ENCODE results near the gene MBOAT2.

MBOAT2 gene

DNA sequence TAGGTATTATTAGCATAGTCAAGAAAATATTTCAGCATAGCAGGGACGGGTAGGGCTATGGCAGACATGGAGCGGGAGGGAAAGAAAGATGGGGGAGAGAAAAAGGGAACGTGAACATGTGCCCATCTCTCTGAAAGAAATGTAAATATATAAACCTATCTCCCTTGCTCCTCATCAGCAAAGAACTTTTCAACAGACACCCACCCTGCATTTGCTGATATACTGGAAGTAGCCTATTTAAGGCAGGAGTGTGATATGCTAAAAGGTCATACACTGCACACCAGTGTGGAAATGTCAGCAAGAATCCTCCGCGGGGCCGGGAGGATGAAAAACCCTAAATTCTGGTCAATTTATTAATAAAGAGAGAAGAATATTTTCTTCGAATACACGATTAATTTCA lies 1.7 kb downstream of the MBOAT2 start:
- no peak overlapping the region for H3K27ac ChIP-seq (ENCODE audit: low read depth, low read length)
- no peak overlapping the region for H3K9ac ChIP-seq (ENCODE audit: low read length)
- peaks cover 19% of the 10 kb centered on the region for H3K4me1 ChIP-seq (ENCODE audit: control insufficient read depth, insufficient read depth, low read length)
- H3K27me3 ChIP-seq (ENCODE audit: control insufficient read depth, insufficient read depth, low read length), result peaks cover 16% of the 10 kb centered on the region
- peak overlapping the region; percentile 94 for H3K4me3 ChIP-seq (ENCODE audit: low read depth, low read length)
- no peaks in the 10 kb centered on the region for H3K36me3 ChIP-seq (ENCODE audit: control insufficient read depth, insufficient read depth, low read length)
- no peaks in the 10 kb centered on the region for H3K9me3 ChIP-seq (ENCODE audit: control insufficient read depth, insufficient read depth, low read depth, low read length)

DNA sequence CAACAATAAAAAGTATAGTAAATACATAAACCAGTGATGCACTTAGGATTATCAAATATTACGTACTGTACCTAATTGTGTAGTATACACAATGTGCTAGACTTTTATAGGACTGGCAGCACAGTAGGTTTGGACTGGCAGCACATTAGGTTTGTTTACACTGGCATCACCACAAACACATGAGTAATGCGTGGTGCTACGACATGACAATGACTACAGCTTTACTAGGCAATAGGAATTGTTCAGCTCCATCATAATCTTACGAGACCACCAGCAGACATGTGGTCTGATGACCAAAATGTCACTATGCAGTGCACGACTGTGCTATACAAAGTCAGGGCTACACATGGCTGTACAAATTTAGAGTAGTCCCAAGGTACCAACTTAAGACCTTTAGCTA lies 2.3 kb downstream of the MBOAT2 start:
- Histone ChIP-seq H3K4me1 (ENCODE audit: control insufficient read depth, insufficient read depth, low read length) (peaks cover 25% of the 10 kb centered on the region), H3K4me3 (ENCODE audit: low read depth, low read length) (no peak overlapping the region), H3K9ac (ENCODE audit: low read length) (no peak overlapping the region), H3K27ac (ENCODE audit: low read depth, low read length) (no peak overlapping the region), H3K27me3 (ENCODE audit: control insufficient read depth, insufficient read depth, low read length) (peaks cover 16% of the 10 kb centered on the region), H3K9me3 (ENCODE audit: control insufficient read depth, insufficient read depth, low read depth, low read length) (no peaks in the 10 kb centered on the region), H3K36me3 (ENCODE audit: control insufficient read depth, insufficient read depth, low read length) (no peaks in the 10 kb centered on the region)

DNA sequence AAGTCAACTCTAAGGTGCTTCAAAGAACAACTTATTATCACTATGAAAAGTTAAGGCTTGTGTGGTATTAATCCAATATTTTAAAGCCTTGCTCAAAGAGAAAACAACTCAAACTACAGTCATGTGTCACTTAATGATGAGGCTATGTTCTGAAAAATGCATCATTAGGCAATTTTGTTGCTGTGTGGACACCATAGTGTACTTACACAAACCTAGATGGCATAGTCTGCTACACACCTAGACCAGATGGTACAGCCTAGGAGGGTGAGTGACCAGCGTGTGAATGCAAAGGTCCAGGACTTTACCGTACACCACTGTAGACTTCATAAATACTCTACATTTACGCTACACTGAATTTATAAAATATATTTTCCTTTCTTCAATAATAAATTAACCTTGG lies 3.0 kb downstream of the MBOAT2 start:
- Histone ChIP-seq H3K4me3 (ENCODE audit: low read depth, low read length) (no peak overlapping the region), H3K9ac (ENCODE audit: low read length) (no peak overlapping the region), H3K4me1 (ENCODE audit: control insufficient read depth, insufficient read depth, low read length) (peaks cover 27% of the 10 kb centered on the region), H3K36me3 (ENCODE audit: control insufficient read depth, insufficient read depth, low read length) (no peaks in the 10 kb centered on the region), H3K27ac (ENCODE audit: low read depth, low read length) (no peak overlapping the region), H3K27me3 (ENCODE audit: control insufficient read depth, insufficient read depth, low read length) (peaks cover 16% of the 10 kb centered on the region), H3K9me3 (ENCODE audit: control insufficient read depth, insufficient read depth, low read depth, low read length) (no peaks in the 10 kb centered on the region)

DNA sequence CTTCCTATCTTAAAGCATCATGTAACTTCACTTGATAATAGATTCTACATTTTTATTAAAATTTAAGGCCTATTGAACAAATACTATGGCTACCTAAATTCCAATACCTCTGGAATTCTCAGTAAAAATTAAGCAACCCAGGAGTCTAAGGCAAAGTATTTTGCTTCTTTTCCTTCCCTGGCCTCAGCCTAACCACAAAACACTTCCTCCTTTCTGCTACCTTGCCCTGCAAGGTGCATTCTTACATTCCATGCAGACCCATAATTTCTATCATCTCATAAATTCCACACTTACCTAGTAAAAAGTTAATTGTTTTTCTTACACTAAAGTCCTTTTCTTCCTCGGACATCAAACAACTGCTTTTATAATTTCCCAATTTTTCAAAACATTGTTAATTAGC lies 3.7 kb downstream of the MBOAT2 start:
- no peak overlapping the region for H3K9ac ChIP-seq (ENCODE audit: low read length)
- peaks cover 16% of the 10 kb centered on the region for H3K27me3 ChIP-seq (ENCODE audit: control insufficient read depth, insufficient read depth, low read length)
- peaks cover 27% of the 10 kb centered on the region for H3K4me1 ChIP-seq (ENCODE audit: control insufficient read depth, insufficient read depth, low read length)
- H3K4me3 ChIP-seq (ENCODE audit: low read depth, low read length), result no peak overlapping the region
- no peaks in the 10 kb centered on the region for H3K36me3 ChIP-seq (ENCODE audit: control insufficient read depth, insufficient read depth, low read length)
- H3K9me3 ChIP-seq (ENCODE audit: control insufficient read depth, insufficient read depth, low read depth, low read length), result no peaks in the 10 kb centered on the region
- no peak overlapping the region for H3K27ac ChIP-seq (ENCODE audit: low read depth, low read length)

DNA sequence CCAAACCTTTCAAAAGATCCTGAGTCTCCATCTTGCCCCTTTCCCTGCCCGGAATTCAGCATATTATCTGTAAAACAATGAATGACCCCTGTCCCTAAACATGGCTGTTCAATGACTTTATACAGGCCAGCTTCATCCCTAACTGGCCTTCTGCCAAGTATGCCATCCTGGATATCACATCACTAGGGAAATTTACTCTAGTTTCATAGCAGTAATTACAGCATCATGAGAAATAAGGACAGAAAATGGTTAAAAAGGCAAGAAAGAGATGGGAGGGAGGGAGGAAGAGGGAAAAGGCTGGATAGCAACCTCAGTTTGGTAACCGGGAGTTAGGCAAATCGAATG lies 4.4 kb downstream of the MBOAT2 start:
- Histone ChIP-seq H3K27ac (ENCODE audit: low read depth, low read length) (no peak overlapping the region), H3K36me3 (ENCODE audit: control insufficient read depth, insufficient read depth, low read length) (no peaks in the 10 kb centered on the region), H3K4me3 (ENCODE audit: low read depth, low read length) (no peak overlapping the region), H3K9ac (ENCODE audit: low read length) (no peak overlapping the region), H3K27me3 (ENCODE audit: control insufficient read depth, insufficient read depth, low read length) (peaks cover 16% of the 10 kb centered on the region), H3K4me1 (ENCODE audit: control insufficient read depth, insufficient read depth, low read length) (peaks cover 24% of the 10 kb centered on the region), H3K9me3 (ENCODE audit: control insufficient read depth, insufficient read depth, low read depth, low read length) (no peaks in the 10 kb centered on the region)

DNA sequence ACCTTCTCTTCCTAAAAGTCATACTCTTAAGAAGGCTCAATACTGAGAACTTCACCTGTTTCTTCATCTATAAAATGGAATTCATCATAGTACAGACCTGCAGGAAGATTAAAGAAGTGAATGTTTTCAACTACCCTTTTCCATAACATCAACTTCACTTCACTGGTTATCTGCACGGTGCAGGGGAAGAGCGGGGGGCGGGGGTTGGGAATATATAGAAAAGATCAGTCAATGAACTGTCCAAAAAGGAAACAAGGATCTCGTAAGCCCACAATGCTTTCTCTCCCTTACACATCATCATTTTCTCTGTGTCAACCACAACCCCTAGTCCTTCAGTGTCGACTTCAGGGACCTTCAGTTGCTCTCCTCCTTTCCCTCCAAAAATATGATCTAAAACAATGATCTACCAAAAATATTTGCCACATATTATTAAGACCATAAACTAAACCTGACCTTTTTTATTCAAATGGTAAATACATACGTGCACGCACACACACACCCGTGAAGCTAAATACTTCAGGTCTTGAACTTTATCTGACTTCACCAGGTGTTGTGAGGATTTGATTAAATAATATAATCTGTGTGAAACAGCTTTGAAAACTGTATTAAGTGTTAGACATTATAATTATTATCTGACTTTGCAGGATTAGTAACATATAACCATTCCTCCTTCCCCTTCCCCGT lies 4.9 kb downstream of the MBOAT2 start:
- Histone ChIP-seq H3K4me1 (ENCODE audit: control insufficient read depth, insufficient read depth, low read length) (peaks cover 24% of the 10 kb centered on the region), H3K9ac (ENCODE audit: low read length) (no peak overlapping the region), H3K4me3 (ENCODE audit: low read depth, low read length) (no peak overlapping the region), H3K27ac (ENCODE audit: low read depth, low read length) (no peak overlapping the region), H3K27me3 (ENCODE audit: control insufficient read depth, insufficient read depth, low read length) (peaks cover 16% of the 10 kb centered on the region), H3K9me3 (ENCODE audit: control insufficient read depth, insufficient read depth, low read depth, low read length) (no peaks in the 10 kb centered on the region), H3K36me3 (ENCODE audit: control insufficient read depth, insufficient read depth, low read length) (no peaks in the 10 kb centered on the region)

DNA sequence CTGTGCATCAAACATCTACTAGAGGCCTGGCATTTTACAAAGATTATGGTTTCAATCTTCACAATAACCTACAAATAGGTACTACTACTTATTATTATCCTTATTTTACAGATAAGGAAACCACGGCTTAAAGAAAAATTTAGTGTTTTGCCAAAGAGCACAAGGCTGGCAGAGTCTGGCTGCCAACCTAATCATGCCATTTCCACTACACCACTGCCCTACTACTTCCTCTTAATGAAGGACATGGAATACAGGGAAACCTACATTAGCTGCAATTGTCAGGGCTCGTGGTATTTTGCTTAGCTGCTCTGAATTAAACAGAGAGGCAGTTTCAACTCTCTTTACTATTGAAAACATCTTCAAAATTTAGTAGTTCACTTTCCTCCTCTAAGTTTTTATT lies 5.9 kb downstream of the MBOAT2 start:
- Histone ChIP-seq H3K9me3 (ENCODE audit: control insufficient read depth, insufficient read depth, low read depth, low read length) (no peaks in the 10 kb centered on the region), H3K4me3 (ENCODE audit: low read depth, low read length) (no peak overlapping the region), H3K36me3 (ENCODE audit: control insufficient read depth, insufficient read depth, low read length) (no peaks in the 10 kb centered on the region), H3K4me1 (ENCODE audit: control insufficient read depth, insufficient read depth, low read length) (peaks cover 24% of the 10 kb centered on the region), H3K27me3 (ENCODE audit: control insufficient read depth, insufficient read depth, low read length) (peaks cover 16% of the 10 kb centered on the region), H3K9ac (ENCODE audit: low read length) (no peak overlapping the region), H3K27ac (ENCODE audit: low read depth, low read length) (no peak overlapping the region)

DNA sequence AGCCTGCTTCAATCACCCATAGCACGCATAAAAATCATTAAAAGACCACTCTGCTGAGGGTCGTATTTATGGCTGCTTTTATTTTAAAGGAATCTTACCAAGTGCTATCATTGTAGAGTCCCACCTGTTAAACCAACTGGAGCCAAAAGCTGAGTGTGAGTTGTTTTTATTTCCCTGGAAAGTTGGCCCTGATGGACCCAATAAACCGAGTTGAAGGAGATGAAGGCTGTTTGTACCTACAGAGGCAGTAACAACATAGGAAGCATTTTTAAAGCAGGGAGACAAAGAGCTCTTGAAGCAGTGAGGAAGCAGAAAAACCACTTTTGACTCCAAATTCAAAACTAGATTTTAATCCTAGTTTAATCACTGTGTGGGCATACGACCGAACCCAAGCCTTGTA lies 6.4 kb downstream of the MBOAT2 start:
- Histone ChIP-seq H3K9me3 (ENCODE audit: control insufficient read depth, insufficient read depth, low read depth, low read length) (no peaks in the 10 kb centered on the region), H3K27me3 (ENCODE audit: control insufficient read depth, insufficient read depth, low read length) (peaks cover 13% of the 10 kb centered on the region), H3K27ac (ENCODE audit: low read depth, low read length) (no peak overlapping the region), H3K4me1 (ENCODE audit: control insufficient read depth, insufficient read depth, low read length) (peaks cover 21% of the 10 kb centered on the region), H3K4me3 (ENCODE audit: low read depth, low read length) (no peak overlapping the region), H3K36me3 (ENCODE audit: control insufficient read depth, insufficient read depth, low read length) (no peaks in the 10 kb centered on the region), H3K9ac (ENCODE audit: low read length) (no peak overlapping the region)

DNA sequence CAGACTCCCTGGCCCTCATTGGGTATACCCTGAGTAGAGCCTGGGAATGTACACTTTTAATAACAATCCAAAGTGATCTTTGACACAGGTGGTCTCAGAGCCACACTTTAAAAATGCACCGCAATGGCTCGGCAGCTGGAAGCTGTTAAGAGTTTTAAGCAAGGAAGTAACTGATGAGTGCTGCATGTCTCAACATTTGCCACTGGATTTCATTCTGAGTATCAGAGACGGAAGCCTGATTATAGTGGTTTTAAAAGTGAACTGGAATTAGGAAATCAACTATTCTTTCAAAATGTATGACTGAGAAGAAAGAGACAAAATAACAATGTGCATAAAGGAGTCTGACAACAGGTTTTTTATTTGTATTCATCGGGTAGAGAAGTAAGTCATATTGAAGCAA lies 7.5 kb downstream of the MBOAT2 start:
- Histone ChIP-seq H3K36me3 (ENCODE audit: control insufficient read depth, insufficient read depth, low read length) (no peaks in the 10 kb centered on the region), H3K9ac (ENCODE audit: low read length) (no peak overlapping the region), H3K27me3 (ENCODE audit: control insufficient read depth, insufficient read depth, low read length) (0 out of 2 replicates have a peak, but pooled peaks cover 2% of the 10 kb centered on the region), H3K4me3 (ENCODE audit: low read depth, low read length) (no peak overlapping the region), H3K27ac (ENCODE audit: low read depth, low read length) (no peak overlapping the region), H3K4me1 (ENCODE audit: control insufficient read depth, insufficient read depth, low read length) (peaks cover 11% of the 10 kb centered on the region), H3K9me3 (ENCODE audit: control insufficient read depth, insufficient read depth, low read depth, low read length) (no peaks in the 10 kb centered on the region)

DNA sequence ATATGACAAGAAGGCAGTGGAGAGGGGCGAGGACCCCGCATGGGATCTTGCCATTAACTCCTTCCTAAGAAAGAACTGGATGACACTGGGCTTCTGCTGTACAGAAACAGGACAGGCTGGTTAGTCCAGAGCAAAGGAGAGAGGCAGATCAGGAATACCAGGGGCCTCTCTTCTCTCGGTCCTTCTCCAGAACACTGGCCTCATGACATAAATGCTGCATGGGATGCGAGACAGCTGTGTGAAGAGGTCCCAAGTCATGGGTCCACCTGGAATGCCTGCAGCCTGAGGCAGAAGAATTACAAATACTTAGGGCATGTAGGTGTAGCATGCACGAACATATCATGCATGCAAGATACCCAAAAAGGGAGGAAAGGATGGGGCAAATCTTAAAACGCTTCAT lies 9.1 kb downstream of the MBOAT2 start:
- Histone ChIP-seq H3K36me3 (ENCODE audit: control insufficient read depth, insufficient read depth, low read length) (no peaks in the 10 kb centered on the region), H3K27ac (ENCODE audit: low read depth, low read length) (no peak overlapping the region), H3K9me3 (ENCODE audit: control insufficient read depth, insufficient read depth, low read depth, low read length) (no peaks in the 10 kb centered on the region), H3K9ac (ENCODE audit: low read length) (no peak overlapping the region), H3K4me1 (ENCODE audit: control insufficient read depth, insufficient read depth, low read length) (peaks cover 11% of the 10 kb centered on the region), H3K4me3 (ENCODE audit: low read depth, low read length) (no peak overlapping the region), H3K27me3 (ENCODE audit: control insufficient read depth, insufficient read depth, low read length) (no peaks in the 10 kb centered on the region)

DNA sequence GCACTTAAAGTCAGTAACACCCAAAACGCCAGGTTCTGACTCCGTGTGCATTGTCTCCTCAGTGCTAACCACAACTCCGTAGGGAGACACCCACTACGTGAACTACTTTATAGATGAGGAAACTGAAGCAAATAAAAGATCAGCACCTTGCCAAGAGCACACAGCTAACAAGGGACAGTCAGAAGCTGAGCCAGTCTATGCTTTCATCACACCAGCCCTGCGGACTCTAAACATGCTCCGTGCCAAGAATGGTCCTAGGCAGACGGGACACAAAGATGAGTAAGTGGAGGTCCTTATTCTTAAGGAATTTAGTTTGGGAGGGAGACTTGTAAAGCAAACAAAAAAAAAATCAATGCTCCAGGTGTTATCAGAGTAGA lies 9.6 kb downstream of the MBOAT2 start:
- Histone ChIP-seq H3K9me3 (ENCODE audit: control insufficient read depth, insufficient read depth, low read depth, low read length) (no peaks in the 10 kb centered on the region), H3K4me3 (ENCODE audit: low read depth, low read length) (no peak overlapping the region), H3K36me3 (ENCODE audit: control insufficient read depth, insufficient read depth, low read length) (no peaks in the 10 kb centered on the region), H3K27me3 (ENCODE audit: control insufficient read depth, insufficient read depth, low read length) (no peaks in the 10 kb centered on the region), H3K27ac (ENCODE audit: low read depth, low read length) (no peak overlapping the region), H3K4me1 (ENCODE audit: control insufficient read depth, insufficient read depth, low read length) (peaks cover 8% of the 10 kb centered on the region), H3K9ac (ENCODE audit: low read length) (no peak overlapping the region)
